Measurements from ENCODE around the gene NPAS2. TPM values are rescaled to one million over a fixed set of nuclear protein-coding genes. Genes with fewer than 3 reads are reported as not detected.

Gene NPAS2
- total and polyA plus RNA-seq, 2 of the 8 experiments (the other 6 are each of a cell fraction or from before 2014, with no cell fraction given), result 1.8 to 1.9 TPM

DNA sequence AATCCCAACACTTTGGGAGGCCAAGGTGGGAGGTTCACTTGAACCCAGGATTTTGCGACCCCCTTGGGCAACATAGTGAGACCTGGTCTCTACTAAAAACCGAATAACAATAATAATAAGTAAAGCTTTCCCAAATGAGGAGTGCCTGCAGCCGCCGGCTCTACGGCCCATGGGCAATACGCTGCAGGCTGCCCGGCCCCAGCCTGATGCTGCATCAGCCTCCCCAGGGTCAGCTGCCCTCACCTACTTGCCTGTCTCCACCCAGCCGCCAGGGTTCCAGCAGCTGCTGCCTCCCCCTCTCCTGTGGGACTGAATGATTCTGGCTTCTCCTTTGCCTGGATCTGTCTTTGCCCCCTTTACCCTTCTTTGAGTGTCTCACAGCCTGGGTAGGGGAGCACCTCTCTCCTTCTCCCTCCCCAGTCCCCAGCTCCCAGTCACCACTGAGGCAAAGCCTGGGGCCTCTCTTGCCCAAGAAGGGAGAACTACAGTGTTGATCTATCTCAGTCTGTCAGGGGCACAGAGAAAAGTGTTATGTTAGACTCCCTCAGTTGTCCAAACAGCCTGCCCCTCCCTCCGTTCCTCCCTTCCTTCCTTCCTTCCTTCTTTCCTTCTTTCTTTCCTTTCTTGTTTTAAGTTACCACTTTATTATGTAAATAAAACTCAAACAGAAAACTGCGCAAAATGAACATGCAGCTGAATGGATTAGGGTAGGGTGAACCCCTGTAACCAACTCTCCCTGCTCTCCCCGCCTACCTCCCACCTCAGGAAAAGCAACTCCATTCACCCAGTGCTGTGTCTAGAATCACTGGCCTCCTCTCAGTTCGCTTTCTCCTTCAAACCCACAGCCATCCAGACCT, 38.2 kb upstream of the NPAS2 start (continued):
- TF ChIP-seq SIX5 (IDR thresholded peaks at IDR 0.05; ENCODE audit: low read depth, low read length) (no peak), TAF7 (optimal IDR thresholded peaks at IDR 0.05; ENCODE audit: borderline replicate concordance, low read depth, low read length) (no peak), CTBP2 (IDR thresholded peaks at IDR 0.05; ENCODE audit: borderline replicate concordance, insufficient read depth, insufficient read length, low read length) (no peak)

All from H1 (cell line).